WI38 (cell line): ENCODE data around the gene PAFAH2.

Experiments
- H3K4me3 ChIP-seq: 2 replicates; pipeline ENCODE4 v1.5.1; 2011; ENCODE audit warnings: low read depth, mild to moderate bottlenecking, control low read depth, low read length
- CTCF ChIP-seq: IDR thresholded peaks from 2 replicates; pipeline ENCODE4 v1.5.1; 2012; ENCODE audit warnings: low read depth, mild to moderate bottlenecking, control low read depth, low read length

PAFAH2 gene

GRCh38 chr1:25996966-25997827 is 666 bp downstream of the PAFAH2 start:
- no peak for TF ChIP-seq CTCF
- H3K4me3 ChIP-seq = peak overlapping the region; percentile 65

- no peak overlapping the region for H3K4me3 ChIP-seq
Observed at GRCh38 chr1:25994402-25995150, 3.3 kb downstream of the PAFAH2 start.

GRCh38 chr1:25993197-25993951 is 4.5 kb downstream of the PAFAH2 start:
- no peak for TF ChIP-seq CTCF
- no peak overlapping the region for H3K4me3 ChIP-seq

More at GRCh38 chr1:25994402-25995150, 3.3 kb downstream of the PAFAH2 start:
- no peak for TF ChIP-seq CTCF

- H3K4me3 ChIP-seq = no peak overlapping the region
- TF ChIP-seq CTCF = no peak
Observed at GRCh38 chr1:25992689-25993171, 5.1 kb downstream of the PAFAH2 start.

GRCh38 chr1:25991937-25992688 is 5.8 kb downstream of the PAFAH2 start:
- no peak for TF ChIP-seq CTCF
- H3K4me3 ChIP-seq = no peak overlapping the region

GRCh38 chr1:25990702-25991395 is 7.0 kb downstream of the PAFAH2 start:
- no peak for TF ChIP-seq CTCF
- H3K4me3 ChIP-seq = no peak overlapping the region
